Aortic smooth muscle cell (primary cell): ENCODE measurements around the gene C11orf91. TPM values are rescaled to one million over a fixed set of nuclear protein-coding genes. Genes with fewer than 3 reads are reported as not detected.

ENCODE experiments used
- total RNA-seq: library from RNA; depleted of rRNA; stranded (reverse); fragments of >200 nt; gene quantifications from 2 replicates; pipeline ENCODE4 v1.2.3, GENCODE V29; 2014

C11orf91 gene, protein sequence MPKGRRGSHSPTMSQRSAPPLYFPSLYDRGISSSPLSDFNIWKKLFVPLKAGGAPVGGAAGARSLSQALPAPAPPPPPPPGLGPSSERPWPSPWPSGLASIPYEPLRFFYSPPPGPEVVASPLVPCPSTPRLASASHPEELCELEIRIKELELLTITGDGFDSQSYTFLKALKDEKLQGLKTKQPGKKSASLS
- total RNA-seq = 0.19 and 0.40 TPM in 2 replicates

DNA sequence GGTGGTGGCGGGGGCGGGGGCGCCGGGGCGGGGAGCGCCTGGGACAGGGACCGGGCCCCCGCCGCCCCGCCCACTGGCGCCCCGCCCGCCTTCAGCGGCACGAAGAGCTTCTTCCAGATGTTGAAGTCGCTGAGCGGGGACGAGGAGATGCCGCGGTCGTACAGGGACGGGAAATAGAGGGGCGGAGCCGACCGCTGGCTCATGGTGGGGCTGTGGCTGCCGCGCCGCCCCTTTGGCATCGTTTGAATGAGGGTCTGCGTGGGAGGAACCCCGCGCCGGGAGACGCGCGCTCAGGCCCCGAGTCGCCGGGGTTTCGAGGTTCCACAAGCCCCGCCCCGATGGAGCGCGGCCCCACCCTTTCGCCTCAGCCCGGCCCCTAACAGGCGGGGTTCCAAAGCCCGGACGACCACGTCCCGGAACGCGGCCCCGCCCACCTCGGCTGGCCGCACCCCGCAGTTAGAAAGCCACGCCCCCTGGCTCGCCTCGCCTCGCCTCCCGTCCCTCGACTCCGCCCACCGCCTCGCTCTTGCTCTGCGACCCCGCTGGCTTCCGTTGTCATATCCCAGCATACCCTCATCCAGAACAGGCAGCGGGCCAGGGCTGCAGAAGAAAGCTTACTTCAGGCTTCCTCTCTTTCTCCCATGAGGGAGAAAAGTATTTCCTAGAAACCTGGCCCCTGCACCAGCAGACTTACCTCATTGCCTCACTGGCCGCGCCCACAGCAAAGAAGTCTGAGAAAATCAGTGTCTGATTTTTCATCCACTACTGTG, at the start of gene C11orf91:
Gene C11orf91 (minus strand): TSS at position 325 of the 770 bp plus-strand sequence. CDS start 86 bp downstream, at position 239.

DNA sequence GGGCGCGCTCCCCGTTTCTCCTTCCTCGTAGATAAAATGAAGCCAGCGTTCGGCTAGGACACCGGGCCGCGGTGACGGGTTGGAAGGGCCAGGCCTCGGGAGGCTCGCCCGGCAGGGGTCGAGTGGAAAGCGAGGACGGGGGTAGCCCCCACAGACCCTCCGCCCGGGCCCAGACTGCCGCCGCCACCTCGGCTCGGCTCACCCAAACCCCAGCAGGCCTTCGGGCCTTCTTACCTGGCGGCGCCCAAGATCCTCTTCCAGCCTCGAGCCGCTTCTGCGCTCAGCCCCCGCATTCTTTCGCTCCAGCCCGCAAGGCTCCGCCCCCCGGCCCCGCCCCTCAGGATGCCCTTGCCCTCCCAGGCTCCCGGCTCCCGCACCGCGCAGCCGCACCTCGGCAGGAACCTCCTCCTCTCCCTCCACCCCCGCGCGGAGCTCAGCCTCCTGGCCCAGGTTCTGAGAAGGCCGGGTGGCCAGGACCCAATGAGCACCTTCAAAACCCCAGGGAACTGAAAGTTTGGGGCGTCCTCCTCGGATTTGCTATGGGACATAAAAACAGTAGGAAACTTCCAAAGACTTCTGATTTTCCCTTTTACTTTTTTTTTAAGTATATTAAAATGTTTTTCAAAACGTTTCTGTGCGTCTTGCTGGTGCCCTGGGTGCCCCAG, 35.7 kb upstream of the C11orf91 start, which contains the start of gene CD59:
Gene CD59 (minus strand): TSS at position 276 of the 665 bp plus-strand sequence. CDS start 13,978 bp downstream, outside the sequence.

Other genes starting within 250 kb of the C11orf91 start
- 1,661 and 2,243 TPM in 2 replicates for gene CD59, start 35.6 kb upstream of the C11orf91 start, total RNA-seq
- gene FBXO3, start 73.7 kb upstream of the C11orf91 start, total RNA-seq = 50.9 and 59.2 TPM in 2 replicates
- gene LMO2, start 191.2 kb upstream of the C11orf91 start, total RNA-seq = 92.6 and 152 TPM in 2 replicates